A673 (cell line): ENCODE results near the gene LRP2. TPM values are rescaled to one million over a fixed set of nuclear protein-coding genes. Genes with fewer than 3 reads are reported as not detected.

Experiments used
- BruUV-seq: library from RNA; stranded (reverse); fragments of 400-500 nt; replicated peaks from 2 replicates; lab custom pipeline; 2021; lab: Mats Ljungman, UMichigan
- CTCF ChIA-PET: fragments of 300-600 bp; sonication (Branson Sonifier 250); formaldehyde crosslinking; loops from one replicate; lab custom pipeline; 2022; ENCODE audit warnings: antibody characterized with exemption; lab: Charles Lee
- POLR2A ChIA-PET: fragments of 300-600 bp; sonication (Branson Sonifier 250); formaldehyde crosslinking; loops from one replicate; lab custom pipeline; 2022; ENCODE audit warnings: antibody characterized with exemption; ENCODE audit not compliant: low non-redundant PET; lab: Charles Lee
- DNase-seq: peaks from one replicate; pipeline ENCODE4 v3.0.0-alpha.2; 2015; ENCODE audit warnings: low spot score
- H3K27ac ChIP-seq: fragments of 200-600 bp; sonication (generic); 2 replicates; pipeline ENCODE4 v1.5.1; 2016; ENCODE audit warnings: mixed run types, low read depth, mild to moderate bottlenecking, mixed read lengths, antibody characterized with exemption, low read length; ENCODE audit not compliant: poor library complexity, severe bottlenecking
- H3K27me3 ChIP-seq: fragments of 200-600 bp; sonication (generic); replicated peaks from 2 replicates; pipeline ENCODE4 v1.6.1; 2017; ENCODE audit warnings: mixed run types, low read depth, mild to moderate bottlenecking, mixed read lengths, antibody characterized with exemption, low read length; ENCODE audit not compliant: insufficient read depth, poor library complexity
- H3K36me3 ChIP-seq: fragments of 200-600 bp; sonication (generic); 2 replicates; pipeline ENCODE4 v1.6.1; 2016; ENCODE audit warnings: mixed run types, mild to moderate bottlenecking, mixed read lengths, antibody characterized with exemption, low read length; ENCODE audit not compliant: insufficient read depth, poor library complexity, severe bottlenecking
- H3K4me1 ChIP-seq: fragments of 200-600 bp; sonication (generic); 2 replicates; pipeline ENCODE4 v1.6.1; 2017; ENCODE audit warnings: mixed run types, mild to moderate bottlenecking, mixed read lengths, antibody characterized with exemption, low read length; ENCODE audit not compliant: insufficient read depth, poor library complexity, severe bottlenecking
- H3K4me3 ChIP-seq: fragments of 200-600 bp; sonication (generic); 2 replicates; pipeline ENCODE4 v1.5.1; 2016; ENCODE audit warnings: low read depth, mixed run types, mild to moderate bottlenecking, mixed read lengths, low read length; ENCODE audit not compliant: poor library complexity, severe bottlenecking
- H3K9me3 ChIP-seq: fragments of 200-600 bp; sonication (generic); 2 replicates; pipeline ENCODE4 v1.6.1; 2016; ENCODE audit warnings: mixed run types, low read depth, mild to moderate bottlenecking, mixed read lengths, antibody characterized with exemption, low read length; ENCODE audit not compliant: poor library complexity, severe bottlenecking
- CTCF ChIP-seq: fragments of 300-800, 200-600 bp; sonication (generic); conservative IDR thresholded peaks from 2 replicates; pipeline ENCODE4 v1.5.1; 2017; ENCODE audit warnings: low read depth, mild to moderate bottlenecking, antibody characterized with exemption, low read length, moderate library complexity, mixed read lengths
- EZH2 ChIP-seq: fragments of 200-600 bp; sonication (generic); IDR thresholded peaks from 2 replicates; pipeline ENCODE4 v1.6.1; 2017; ENCODE audit warnings: borderline replicate concordance, low read depth, mild to moderate bottlenecking, mixed read lengths, antibody characterized with exemption, low read length; ENCODE audit not compliant: poor library complexity, severe bottlenecking
- intact Hi-C: fragments of 100-400 bp; cut with micrococcal nuclease; formaldehyde crosslinking; loops from one replicate; pipeline ENCODE4 v1.10.0; 2022; ENCODE audit not compliant: unreplicated experiment
- total RNA-seq: library from RNA; stranded (reverse); gene quantifications from 2 replicates; pipeline ENCODE4 v1.2.3, GENCODE V29; 2021

Gene LRP2
- total RNA-seq, 1 experiment from 2014 or later: 0.26 TPM

GRCh38 chr2:169114056-169114455 is 248.3 kb downstream of the LRP2 start:
- BruUV-seq: no TSS peak
- no peaks in the 10 kb centered on the region for H3K36me3 ChIP-seq
- intact Hi-C loops: loop anchor here (5.0 to 10.0 kb wide), 2 partner anchors 108 to 281 kb away; no protein-coding TSS in a partner anchor

DNA sequence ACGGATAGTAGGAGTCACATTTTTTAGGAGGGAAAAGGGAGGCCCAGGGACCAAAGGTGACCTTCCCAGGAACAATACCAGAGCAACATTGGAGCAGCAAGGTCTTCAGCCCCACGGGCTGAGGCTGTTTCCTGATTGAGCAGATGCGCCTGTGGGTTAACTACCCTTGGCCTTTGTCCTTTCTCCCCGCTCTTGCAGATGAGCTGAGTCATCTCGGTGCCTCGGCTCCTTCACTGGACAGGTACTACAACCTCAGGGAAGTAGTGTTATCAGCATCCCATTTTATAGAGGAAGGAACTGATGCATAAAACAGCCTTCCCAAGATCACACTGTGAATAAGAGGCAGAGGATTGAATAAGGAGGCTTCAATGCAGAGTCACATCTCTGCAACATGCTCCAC is 249.5 kb downstream of the LRP2 start:
- no peak overlapping the region for H3K4me3 ChIP-seq
- H3K36me3 ChIP-seq: no peaks in the 10 kb centered on the region
- DNase-seq: no peak
- POLR2A ChIA-PET: no interaction called here
- peaks cover 3% of the 10 kb centered on the region for H3K27me3 ChIP-seq
- H3K4me1 ChIP-seq: no peaks in the 10 kb centered on the region
- no peaks in the 10 kb centered on the region for H3K9me3 ChIP-seq
- TF ChIP-seq CTCF (no peak), EZH2 (no peak)
- intact Hi-C loops: loop anchor here (5.0 to 10.0 kb wide), 2 partner anchors 109 to 282 kb away; no protein-coding TSS in a partner anchor
- CTCF ChIA-PET: no interaction called here
- BruUV-seq: no TSS peak
- H3K27ac ChIP-seq: no peak overlapping the region

More at GRCh38 chr2:169114056-169114455, 248.3 kb downstream of the LRP2 start:
- ChIA-PET POLR2A (no interaction called here), CTCF (no interaction called here)
- no peak for DNase-seq
- TF ChIP-seq EZH2 (no peak), CTCF (no peak)
- Histone ChIP-seq H3K27ac (no peak overlapping the region), H3K4me1 (no peaks in the 10 kb centered on the region), H3K27me3 (no peaks in the 10 kb centered on the region), H3K9me3 (no peaks in the 10 kb centered on the region), H3K4me3 (no peak overlapping the region)

DNA sequence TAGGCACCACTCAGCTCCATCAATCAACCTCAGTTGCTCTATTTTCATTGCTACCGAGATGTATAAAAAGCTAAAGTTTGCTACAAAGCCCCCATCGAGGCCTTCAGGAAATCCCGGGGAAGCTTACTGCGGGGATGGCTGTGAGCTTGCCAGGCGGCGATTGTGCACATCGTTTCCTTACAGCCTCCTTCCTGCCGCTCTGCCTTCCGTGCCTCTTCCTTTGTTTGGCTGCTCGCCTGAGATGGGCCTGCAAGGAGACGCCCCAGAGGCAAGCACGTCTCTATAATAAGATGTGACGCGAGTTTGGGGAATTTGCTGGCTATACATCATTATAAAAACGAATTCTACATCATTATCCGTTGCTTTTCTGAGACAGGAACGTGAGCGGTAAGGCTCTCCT is 251.4 kb downstream of the LRP2 start:
- POLR2A ChIA-PET: no interaction called here

More for the DNA sequence above, 251.4 kb downstream of the LRP2 start:
- intact Hi-C loops: loop anchor here (5.0 to 10.0 kb wide), 2 partner anchors 111 to 284 kb away; no protein-coding TSS in a partner anchor
- Histone ChIP-seq H3K4me1 (no peaks in the 10 kb centered on the region), H3K27me3 (peaks cover 3% of the 10 kb centered on the region), H3K27ac (no peak overlapping the region), H3K4me3 (no peak overlapping the region), H3K36me3 (no peaks in the 10 kb centered on the region), H3K9me3 (no peaks in the 10 kb centered on the region)
- BruUV-seq: no TSS peak
- DNase-seq: no peak
- TF ChIP-seq CTCF (no peak), EZH2 (no peak)
- CTCF ChIA-PET: no interaction called here
